ENCODE results near the gene MCF2L.

DNA sequence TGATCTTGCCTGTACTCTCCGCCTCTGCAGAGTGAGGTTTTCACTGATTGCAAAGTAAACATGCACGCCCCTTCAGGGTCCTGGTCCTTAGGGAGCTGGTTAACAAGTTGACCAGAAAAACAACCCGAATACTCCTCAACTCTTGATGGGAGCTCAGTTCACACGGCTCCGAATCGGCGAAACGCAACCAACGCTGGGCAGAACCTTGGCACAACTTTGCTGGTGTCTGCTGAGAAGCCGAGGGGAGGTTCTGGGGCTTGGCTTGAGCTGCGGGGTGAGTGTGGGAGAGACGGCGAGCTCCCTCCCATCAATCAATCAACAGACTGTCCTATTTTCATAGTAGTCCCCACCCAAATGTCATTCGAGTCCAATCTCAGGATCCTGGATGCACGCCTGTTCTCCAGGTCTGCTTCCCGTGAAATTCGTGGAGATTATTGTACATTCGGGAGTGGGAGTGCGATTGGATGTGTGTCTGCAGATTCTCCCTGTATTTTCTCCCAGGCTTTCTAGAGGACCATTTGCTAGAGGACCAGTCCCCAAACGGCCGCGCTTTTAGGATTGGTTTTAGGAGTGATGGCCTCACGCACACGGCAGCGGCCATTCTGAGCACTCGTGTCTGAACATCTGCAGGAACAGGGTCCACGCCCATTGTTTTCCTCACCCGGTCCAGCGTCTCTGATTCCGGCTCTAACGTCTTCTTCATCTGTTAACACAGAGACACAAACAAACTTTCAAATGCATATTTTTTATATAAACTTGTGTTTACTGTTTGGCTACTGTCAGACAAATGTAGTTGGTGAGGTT is 85.0 kb downstream of the MCF2L start:
- TF ChIP-seq POLR2A (IDR thresholded peaks at IDR 0.05; ENCODE audit: low read depth, low read length) (no peak), POU2F2 (IDR thresholded peaks at IDR 0.05; ENCODE audit: low read depth, low read length) (no peak)

Measured in GM12891 (cell line).